Measurements from ENCODE around the gene MCHR1. TPM values are rescaled to one million over a fixed set of nuclear protein-coding genes. Genes with fewer than 3 reads are reported as not detected.

The MCHR1 gene
- total and polyA plus RNA-seq, 2 of the 13 experiments (the other 11 are each of a cell fraction or from before 2014, with no cell fraction given) = 0.40 to 0.83 TPM

DNA sequence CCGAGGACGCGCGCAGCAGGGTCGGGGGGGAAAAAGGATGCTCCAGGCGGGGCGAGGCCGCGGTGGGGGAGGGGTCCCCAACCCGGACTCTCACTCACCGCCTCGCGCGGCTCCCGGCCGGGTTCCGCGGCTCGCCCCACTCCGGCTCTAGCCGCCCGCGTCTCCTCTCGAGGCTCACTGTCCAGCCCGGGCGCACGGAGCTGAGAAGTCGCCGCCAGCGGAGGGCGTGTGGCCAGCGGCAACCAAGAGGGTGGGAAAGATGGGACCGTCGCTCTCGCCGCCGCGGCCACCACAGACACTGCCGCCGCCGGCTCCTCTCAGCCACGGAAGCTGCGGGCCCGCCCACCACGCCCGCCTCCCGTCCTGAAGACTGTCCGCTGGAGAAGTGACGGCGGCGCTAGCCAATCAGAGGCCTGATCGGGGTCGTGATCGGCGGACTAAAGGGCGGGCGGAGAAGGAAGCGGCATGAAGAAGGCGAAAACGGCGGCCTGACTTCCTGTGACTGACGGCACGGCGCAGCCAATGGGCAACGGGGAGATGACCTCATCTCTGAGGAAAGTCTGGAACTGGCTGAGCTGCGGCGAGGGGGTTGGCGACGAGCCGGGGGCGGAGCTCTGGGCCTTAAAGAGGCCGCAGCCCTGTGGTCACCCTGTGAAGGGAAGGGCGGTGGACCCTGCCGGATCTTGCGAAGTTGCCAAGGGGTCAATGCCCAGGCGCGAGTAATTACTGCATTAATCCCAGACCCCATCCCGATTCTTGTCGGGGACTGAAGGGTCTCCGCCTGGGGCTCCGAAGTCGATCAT lies 42.7 kb upstream of the MCHR1 start, which contains the start of gene MRTFA (continued):
- TF ChIP-seq ZHX1 (CRISPR knock-in tag; IDR thresholded peaks at IDR 0.05; ENCODE audit: low read depth) (peak; percentile 57; the same call in 1 of the 2 replicates), ZNF687 (CRISPR knock-in tag; IDR thresholded peaks at IDR 0.05) (peak; percentile 79), BCL6 (CRISPR knock-in tag; IDR thresholded peaks at IDR 0.05) (peak; percentile 37; the same call in 1 of the 2 replicates), JDP2 (CRISPR knock-in tag; IDR thresholded peaks at IDR 0.05; ENCODE audit: borderline replicate concordance) (no peak), ZBTB49 (CRISPR knock-in tag; IDR thresholded peaks at IDR 0.05; ENCODE audit: borderline replicate concordance) (no peak)
- TF ChIP-seq, protein P1, sequence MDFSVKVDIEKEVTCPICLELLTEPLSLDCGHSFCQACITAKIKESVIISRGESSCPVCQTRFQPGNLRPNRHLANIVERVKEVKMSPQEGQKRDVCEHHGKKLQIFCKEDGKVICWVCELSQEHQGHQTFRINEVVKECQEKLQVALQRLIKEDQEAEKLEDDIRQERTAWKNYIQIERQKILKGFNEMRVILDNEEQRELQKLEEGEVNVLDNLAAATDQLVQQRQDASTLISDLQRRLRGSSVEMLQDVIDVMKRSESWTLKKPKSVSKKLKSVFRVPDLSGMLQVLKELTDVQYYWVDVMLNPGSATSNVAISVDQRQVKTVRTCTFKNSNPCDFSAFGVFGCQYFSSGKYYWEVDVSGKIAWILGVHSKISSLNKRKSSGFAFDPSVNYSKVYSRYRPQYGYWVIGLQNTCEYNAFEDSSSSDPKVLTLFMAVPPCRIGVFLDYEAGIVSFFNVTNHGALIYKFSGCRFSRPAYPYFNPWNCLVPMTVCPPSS (IDR thresholded peaks at IDR 0.05) = no peak
- TF ChIP-seq, protein P2, sequence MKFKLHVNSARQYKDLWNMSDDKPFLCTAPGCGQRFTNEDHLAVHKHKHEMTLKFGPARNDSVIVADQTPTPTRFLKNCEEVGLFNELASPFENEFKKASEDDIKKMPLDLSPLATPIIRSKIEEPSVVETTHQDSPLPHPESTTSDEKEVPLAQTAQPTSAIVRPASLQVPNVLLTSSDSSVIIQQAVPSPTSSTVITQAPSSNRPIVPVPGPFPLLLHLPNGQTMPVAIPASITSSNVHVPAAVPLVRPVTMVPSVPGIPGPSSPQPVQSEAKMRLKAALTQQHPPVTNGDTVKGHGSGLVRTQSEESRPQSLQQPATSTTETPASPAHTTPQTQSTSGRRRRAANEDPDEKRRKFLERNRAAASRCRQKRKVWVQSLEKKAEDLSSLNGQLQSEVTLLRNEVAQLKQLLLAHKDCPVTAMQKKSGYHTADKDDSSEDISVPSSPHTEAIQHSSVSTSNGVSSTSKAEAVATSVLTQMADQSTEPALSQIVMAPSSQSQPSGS (CRISPR knock-in tag; IDR thresholded peaks at IDR 0.05) = peak; percentile 99

Measured in HepG2 (cell line).